LoVo (cell line): ENCODE results near the gene TJP3.

Source experiments
- DNase-seq: peaks from one replicate; pipeline ENCODE4 v3.0.0-alpha.2; 2016; ENCODE audit warnings: low spot score

Gene TJP3

GRCh38 chr19:3670796-3671679 lies 37.1 kb upstream of the TJP3 start:
- no peak for DNase-seq

GRCh38 chr19:3671680-3672574 lies 36.3 kb upstream of the TJP3 start:
- no peak for DNase-seq

GRCh38 chr19:3672575-3672948 lies 35.6 kb upstream of the TJP3 start:
- DNase-seq, result no peak

DNA sequence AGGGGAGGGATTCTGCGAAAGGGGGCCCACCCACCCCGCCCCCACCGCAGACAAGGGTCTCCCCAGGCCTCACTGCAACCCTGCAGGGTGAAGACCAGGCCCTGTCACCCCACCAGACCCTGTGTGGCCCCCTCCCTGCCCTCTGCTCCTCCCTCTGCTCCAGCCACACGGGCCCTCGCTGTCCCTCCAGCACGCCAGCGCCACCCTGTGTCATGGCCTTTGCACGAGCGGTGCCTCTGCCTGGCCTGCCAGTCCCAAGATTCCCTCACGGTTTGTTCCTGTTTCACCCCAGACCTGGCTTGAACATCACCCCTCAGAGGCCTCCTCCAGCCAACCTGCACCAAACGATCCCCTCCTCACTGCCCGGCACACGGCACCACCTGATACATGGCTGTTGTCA lies 35.2 kb upstream of the TJP3 start:
- no peak for DNase-seq

DNA sequence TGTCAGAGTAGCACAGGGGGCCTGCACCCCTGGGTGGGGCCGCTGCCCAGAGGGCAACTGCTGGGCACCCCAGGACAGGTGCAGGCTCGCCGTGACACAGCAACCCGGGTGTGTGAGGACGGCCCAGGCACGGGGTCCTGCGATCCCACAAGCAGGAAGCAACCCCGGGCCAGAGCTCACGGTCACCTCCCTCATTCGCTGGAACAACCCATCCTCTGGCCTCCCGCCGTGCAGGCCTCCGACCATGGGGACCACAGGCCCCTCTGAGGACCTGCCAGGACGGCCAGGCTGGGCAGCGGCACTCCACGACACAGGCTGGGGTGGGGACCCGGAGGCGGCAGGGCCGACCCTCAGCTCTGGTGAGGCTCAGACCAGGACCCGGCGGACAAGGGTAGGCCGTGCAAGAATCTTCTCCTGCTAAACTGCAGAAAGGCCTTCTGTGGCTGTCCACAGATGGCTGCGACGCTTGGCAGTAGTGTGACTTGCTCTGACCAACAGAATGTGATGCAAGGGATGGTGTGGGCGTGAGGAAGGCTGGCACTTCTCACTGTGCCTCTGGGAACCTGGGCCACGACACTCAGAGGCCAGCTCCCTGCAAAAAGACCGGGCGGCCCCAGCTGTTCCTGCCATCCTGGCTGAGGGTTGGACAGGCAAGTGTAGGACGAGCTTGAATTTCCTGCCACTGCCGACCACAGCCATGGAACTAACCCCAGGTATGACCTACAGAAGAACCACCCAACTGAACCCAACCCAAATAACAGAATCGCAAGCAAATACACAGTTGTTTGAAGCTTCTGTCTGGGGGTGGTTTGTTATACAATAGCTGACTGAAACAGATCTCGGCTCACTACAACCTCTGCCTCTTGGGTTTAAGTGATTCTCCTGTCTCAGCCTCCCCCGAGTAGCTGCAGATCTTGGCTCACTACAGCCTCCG lies 34.4 kb upstream of the TJP3 start:
- DNase-seq, result no peak

DNA sequence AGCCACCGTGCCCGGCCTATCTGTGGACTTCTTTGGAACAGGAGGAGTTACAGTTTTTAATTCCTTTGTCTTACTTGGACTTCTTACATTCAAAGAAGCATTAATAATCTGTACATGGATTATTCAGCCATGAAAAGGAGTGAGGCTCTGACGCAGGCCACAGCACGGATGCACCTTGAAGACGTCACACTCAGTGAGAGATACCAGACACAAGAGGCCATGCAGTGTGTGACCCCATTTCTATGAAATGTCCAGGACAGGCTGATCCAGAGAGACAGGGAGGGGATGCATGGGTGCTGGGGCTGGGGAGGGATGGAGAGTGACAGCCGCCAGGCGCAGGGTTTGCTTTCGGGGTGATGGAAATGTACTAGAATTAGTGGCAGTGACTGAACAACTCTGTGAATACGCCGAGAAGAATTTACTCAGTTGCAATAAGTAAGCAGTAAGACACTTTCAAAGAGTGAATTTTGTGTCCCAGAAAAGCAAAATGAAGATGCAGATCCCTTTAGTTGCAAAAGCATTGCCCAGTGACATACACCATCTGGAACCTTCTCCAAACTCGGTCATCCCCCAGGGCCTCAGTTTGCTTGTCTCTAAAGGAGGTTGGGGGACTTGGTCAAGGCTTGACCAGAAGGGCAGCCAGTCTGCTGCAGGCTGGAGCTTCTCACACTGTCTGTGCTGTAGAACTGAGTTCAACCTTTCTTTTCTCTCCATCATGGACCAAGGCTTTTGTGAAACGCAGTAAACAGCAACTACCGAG lies 33.2 kb upstream of the TJP3 start:
- DNase-seq, result no peak

DNA sequence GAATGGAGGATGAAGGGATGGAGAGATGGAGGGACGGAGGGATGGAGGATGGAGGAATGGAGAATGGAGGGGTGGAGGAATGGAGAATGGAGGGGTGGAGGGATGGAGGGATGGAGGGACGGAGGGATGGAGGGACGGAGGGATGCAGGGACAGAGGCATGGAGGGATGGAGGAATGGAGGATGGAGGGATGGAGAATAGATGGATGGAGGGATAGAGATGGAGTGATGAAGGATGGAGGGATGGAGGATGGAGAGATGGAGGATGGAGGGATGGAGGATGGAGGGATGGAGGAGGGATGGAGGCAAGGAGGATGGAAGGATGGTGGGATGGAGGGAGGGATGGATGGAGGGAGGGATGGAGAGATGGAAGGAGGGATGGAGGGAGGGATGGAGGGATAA lies 30.0 kb upstream of the TJP3 start:
- DNase-seq, result no peak

DNA sequence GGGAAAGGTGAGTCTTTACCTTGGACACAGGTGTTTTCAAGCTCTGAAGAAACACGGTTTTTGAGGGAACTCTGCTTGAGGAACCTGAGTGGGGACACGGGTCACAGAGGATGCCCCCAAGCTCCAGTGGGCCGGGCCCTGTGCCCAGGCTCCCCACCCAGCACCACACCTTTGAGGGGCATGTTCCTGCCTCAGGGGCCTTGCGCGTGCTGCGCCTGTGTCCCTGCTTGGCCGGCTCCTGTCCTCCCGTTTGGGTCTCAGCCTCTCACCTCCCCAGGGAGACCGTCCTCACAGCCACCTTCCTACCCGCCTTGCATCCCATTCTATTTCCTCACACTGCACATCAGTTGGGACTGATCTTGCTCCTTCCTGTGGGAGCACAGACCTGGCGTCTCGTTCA lies 29.0 kb upstream of the TJP3 start:
- DNase-seq, result no peak

GRCh38 chr19:3679581-3679980 lies 28.6 kb upstream of the TJP3 start:
- DNase-seq, result no peak

DNA sequence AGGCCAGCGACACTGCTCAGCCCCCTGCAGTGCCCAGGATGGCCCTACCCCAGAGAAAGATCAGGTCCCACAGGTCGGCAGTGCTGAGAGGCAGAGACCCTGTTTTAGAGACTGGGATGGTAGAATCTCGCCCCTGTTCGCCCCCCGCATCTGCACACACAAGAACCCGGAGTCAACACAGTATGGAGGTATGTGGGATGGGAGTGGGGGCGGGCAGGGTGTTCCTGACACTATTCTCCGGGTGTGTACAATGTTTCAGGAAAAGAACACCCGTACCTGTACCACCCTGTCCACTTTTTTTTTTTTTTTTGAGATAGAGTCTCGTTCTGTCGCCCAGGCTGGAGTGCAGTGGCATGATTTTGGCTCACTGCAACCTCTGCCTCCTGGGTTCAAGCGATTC lies 27.2 kb upstream of the TJP3 start:
- no peak for DNase-seq

DNA sequence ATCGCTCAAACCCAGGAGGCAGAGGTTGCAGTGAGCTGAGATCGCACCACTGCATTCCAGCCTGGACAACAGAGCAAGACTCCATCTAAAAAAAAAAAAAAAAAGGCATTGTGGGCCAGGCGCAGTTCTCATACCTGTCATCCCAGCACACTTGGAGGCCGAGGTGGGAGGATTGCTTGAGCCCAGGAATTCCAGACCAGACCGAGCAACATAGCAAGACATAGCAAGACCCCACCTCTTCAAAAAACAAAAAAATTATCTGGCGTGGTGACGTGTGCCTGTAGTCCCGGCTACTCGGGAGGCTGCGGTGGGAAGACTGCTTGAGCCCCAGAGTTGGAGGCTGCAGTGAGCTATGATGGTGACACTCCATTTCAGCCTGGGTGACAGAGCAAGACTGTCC lies 25.9 kb upstream of the TJP3 start:
- DNase-seq, result no peak

DNA sequence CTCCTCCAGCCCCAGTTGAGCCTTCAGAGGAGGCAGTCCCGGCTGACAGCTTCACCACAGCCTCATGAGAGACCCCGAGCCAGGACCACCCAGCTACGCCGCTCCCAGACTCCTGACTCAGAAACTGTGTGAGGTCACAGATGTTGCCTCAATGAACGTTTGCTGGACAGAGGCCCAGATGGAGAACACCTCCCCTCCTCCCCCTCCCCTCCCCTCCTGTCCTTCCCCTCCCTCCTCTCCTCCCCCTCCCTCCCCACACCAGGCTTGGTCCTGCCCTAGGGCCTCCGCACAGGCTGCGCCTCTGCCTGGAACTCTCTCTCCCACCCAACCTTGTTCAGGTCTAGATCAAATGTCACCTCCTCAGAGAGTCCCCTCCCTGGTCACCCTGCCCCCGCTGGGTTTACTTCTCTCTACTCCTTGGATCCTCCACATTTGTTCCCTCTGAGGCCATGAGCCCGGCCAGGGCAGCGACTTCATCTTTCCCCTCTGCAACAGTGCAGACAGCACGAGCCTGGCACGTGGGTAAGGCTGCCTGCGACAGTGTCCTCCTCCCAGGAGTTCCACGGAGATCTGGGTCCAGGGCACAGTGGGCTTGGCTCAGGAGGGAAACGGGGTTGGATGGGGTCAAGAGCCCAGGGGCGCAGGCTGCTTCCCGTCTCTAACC lies 25.3 kb upstream of the TJP3 start:
- no peak for DNase-seq

GRCh38 chr19:3683405-3684053 lies 24.7 kb upstream of the TJP3 start:
- DNase-seq, result no peak

DNA sequence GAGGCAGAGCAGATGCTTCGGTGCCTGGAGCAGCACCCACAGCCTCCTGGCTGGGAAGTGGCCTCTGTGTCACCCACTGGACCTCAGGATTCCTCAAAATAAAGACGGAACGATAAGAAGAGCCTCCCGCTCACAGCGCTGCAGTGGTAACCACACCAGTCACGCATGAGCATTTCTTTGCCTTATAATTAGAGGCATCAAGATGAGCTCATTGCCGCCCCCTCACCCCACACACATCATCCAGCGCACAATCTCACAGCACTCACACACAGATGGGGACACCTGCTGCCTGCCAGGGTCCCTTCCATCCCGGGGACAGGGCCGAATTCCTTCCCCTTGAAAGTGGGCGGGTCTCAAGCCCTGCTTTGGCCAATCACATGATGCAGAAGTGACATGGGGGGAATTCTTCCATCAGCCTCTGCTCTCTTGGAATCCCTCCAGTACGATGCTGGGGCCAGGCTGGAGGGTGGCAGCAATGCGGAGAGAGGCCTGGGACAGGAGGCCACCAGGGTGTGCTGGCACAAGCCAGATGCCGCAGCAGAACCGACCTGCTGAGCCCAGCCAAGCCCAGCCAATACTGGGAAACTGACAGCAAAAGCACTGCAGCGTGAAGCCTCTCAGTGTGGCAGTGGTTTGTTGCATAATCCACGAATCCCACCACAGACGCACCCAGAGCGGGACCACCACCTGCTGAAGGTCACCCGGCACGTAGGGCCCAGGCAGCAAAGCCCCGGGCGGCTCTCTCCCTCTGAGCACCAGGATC lies 23.9 kb upstream of the TJP3 start:
- DNase-seq, result no peak

DNA sequence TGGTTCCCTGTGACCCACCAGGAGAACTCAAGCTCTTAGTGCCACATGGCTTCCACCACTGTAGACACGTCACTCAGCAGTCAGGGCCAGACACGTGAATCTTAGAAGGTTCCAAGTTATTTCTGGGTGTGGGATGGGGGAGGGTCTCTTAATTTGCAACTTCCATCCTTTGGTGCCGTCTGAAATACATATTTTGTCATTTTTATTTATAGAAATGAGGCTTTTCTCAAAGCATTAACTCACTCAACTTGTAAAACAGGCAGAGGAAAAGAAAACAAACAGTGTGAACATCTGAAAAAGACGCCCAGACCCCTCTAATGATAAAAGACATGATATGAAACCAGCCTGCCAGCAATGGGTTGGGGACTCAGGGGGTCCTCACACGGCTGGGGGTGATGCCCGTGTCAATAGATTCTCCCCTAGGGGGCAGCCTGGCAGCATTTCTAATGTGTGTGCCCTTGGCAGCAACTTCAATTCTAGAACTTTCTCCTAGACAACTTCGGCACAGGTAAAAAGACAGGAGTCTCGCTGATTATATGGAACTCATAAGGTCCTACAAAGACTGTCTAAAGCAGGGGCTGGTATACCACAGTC lies 23.3 kb upstream of the TJP3 start:
- no peak for DNase-seq

DNA sequence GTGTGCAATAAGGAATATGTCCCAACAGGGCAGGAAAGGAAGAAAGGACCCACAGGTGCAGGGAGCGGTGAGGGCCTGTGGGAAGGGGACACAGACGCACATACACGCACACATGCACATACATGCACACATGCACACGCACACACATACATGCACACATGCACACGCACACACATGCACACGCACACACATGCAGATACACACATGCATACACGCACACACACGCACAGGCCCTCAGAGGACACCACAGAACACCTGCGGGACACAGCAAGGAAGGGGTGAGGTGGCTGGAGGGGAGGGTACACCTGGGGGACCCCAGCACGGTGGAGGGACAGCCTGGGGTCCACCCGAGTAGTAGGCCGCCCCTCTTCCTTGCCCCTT lies 20.8 kb upstream of the TJP3 start:
- no peak for DNase-seq

DNA sequence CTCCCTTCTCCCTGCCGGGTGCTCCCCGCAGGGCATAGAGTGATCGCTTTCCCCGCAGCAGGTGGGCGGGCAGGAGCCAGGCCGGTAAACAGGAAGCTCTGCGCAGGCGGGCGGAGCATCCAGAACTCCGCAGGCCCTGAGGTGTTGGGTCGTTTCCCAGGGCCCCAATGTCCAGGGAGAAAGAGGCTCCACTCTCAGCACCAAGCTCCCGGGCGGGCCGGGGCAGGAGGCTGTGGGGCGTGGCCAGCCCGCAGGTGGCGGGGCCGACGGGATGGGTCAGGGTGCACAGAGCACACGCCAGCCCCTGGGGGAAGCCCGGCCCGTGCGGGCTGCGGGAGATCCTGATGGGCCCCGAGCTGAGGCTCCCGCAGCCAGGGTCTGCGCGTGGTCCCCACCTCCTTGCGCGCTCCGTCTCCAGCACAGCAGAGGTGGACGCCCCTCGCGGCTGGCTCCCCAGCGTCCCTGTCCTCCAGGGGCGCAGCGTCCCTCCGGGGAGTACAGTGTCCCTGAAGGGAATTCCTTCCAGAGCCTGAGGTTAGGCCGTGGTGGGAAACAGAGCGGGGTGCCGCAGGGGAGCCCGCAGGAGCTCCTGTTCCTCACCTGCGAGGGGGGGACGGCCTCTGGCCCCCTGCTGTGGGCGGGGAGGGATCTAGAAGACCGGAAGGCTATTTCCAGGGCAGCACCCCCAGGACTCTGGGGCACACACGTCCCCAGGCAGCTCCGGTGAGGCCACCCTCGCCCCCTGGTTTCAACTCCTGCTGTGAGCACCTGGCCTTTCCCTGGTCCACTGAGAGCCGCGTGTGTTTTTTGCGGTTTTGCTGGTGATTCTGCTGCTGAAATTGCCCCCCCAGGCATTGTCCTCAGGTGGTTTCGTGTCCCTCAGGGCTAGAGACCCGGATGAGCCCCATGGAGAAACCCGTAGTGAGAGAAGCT lies 20.1 kb upstream of the TJP3 start:
- DNase-seq, result no peak
